GDM1 (cell line): Measurements from ENCODE around the gene TGFB2.
"Not testable (repeated sequence)": the region's sequence is repeated elsewhere in the genome, so short reads cannot be mapped to it uniquely, and the experiment has no call there.

Source experiments
- DNase-seq: peaks from one replicate; lab custom pipeline; 2025; lab: John Stamatoyannopoulos, UW

Gene TGFB2

DNA sequence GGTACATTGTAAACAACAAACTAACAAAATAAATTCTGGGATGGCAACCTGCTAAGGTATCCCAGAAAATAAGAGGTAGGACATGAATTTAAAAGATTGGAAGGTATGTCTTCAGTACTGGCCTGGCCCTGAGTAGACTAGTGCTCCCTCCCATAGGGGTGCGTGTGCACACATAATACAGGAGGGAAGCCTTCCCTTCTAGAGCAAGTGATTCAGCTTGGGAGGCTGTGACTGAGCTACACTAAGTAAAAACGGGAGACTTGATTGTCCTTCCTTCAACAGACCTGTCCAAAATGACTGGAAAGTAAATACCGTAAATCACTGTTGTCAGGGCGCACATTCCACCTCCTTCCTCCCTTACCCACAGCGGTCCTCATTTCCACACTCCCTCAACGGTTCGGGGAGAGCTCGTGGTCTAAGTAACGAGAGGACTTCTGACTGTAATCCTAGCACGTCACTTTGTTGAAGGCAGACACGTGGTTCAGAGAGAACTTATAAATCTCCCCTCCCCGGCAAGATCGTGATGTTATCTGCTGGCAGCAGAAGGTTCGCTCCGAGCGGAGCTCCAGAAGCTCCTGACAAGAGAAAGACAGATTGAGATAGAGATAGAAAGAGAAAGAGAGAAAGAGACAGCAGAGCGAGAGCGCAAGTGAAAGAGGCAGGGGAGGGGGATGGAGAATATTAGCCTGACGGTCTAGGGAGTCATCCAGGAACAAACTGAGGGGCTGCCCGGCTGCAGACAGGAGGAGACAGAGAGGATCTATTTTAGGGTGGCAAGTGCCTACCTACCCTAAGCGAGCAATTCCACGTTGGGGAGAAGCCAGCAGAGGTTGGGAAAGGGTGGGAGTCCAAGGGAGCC is at the start of gene TGFB2:
Gene TGFB2, plus strand, starts transcription at position 523 of the 859 bp plus-strand sequence. CDS start 1,366 bp downstream, outside the sequence.
- DNase-seq = no peak

DNA sequence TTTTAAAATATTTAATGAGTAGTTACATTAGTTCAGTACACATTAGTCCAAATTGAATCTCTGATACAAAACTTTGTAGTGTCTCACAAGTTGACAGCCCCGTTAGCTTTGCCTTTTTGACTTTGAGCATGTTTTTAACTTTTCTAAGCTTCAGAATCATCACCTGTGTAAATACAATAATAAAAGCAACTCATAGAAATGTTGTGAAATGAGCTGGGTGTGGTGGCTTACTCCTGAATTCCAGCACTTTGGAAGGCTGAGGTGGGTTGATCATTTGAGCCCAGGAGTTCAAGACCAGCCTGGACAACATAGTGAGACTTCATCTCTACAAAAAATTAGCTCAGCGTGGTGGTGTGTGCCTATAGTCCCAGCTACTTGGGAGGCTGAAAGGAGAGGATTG is 49.0 kb upstream of the TGFB2 start:
- DNase-seq = no peak

DNA sequence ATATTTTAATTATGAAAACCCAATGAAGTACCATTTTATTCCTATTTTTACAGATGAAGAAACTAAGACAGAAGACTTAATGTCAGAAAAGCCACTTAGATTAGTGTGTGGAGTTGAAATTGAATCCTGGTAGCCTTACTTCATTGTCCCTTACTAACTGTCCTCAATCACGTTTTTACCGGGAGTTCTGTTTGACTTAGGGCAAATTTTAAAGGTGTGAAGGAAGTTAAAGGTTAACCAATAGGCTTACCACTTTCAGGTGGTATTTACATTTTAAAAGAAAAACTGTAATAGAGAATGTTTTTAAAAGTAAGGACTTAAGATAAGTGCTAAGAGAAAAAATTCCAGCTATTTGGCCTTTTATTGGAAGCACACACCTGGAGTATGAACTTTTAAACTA is 47.7 kb upstream of the TGFB2 start:
- no peak for DNase-seq

DNA sequence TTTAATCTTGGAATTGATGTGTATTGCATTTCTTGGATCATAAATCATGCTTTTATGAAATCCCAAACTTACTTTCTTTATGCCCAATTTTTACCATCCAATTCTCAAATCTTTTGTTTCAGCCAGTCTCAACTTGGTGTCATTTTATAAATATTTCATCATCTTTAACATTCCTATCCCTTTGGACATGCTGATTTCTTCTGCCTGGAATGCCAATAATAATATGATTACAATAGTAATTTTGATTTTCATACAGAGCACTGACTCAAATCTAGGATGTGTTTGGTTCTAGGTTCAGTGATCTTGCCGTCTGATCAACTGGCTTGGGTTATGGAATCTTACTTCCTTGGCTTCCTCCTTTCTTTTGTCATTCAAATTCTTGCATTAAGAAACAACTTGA is 47.3 kb upstream of the TGFB2 start:
- no peak for DNase-seq

DNA sequence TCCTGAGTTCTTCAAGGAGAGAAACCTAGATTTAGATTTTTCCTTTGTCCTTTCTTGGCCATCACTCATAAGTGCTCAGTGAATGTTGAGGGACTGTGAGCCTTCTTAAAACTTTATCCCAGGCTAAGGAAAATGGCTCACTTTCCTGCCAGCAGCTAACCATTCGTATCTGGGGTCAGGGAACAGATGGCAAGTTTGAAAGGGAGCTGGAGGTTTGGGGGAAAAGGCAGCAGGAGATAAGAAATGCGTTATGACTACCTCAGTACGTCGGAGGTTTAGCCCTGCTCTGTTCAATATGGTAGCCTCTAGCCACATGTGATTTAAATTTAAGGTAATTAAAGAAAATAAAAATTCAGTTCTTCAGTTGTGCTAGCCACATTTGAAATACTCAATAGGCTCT is 46.7 kb upstream of the TGFB2 start:
- DNase-seq = no peak

DNA sequence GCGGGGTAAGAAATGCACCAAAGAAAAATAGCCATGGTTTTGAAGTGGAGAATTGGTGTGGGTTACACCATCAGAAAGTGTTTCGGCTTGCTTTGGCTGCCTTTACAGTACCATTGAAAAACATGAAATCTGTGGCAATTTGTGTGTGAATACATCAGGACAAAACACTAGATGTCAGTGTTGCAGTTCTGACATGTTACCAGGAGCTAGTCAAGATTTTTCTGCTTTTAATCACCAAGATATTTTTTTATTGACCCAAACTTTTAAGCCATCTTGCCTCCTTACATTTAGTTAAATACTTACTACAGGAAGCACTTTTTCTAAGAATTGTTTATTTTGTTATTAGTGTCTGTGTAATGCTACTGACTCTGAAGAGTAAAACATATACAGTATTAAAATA is 45.7 kb upstream of the TGFB2 start:
- no peak for DNase-seq

DNA sequence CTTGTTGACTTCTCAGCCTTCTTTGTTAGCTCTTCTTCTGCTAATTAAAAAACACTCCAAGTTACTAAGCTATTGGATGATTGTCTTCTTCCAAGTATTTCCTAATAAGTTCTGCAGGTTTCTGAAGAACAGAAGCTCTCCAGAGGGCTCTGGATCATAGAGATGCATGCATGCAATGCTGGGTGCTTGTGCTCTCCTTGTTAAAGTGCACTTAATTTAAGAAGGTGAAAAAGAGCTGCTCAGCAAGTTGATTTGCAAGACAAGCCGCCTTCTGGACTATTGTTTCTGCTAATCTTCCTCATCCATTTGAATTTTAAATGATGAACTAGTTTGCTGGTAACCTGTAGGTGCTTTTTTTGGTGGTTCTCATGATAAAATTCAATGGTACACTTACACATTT is 43.9 kb upstream of the TGFB2 start:
- DNase-seq = no peak

DNA sequence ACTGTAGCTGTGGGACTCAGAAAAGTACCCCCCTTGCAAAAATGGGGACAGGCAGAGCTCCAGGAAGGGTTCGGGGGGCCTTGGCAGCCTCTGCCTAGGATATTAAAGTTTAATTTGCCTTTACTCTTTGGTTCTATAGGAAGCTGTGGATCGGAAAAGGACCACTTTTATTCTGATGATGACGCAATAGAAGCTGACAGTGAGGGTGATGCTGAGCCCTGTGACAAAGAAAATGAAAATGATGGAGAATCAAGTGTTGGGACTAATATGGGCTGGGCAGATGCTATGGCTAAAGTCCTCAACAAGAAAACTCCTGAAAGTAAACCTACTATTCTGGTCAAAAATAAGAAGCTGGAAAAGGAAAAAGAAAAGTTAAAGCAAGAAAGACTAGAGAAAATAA is 43.0 kb upstream of the TGFB2 start:
- DNase-seq = no peak

DNA sequence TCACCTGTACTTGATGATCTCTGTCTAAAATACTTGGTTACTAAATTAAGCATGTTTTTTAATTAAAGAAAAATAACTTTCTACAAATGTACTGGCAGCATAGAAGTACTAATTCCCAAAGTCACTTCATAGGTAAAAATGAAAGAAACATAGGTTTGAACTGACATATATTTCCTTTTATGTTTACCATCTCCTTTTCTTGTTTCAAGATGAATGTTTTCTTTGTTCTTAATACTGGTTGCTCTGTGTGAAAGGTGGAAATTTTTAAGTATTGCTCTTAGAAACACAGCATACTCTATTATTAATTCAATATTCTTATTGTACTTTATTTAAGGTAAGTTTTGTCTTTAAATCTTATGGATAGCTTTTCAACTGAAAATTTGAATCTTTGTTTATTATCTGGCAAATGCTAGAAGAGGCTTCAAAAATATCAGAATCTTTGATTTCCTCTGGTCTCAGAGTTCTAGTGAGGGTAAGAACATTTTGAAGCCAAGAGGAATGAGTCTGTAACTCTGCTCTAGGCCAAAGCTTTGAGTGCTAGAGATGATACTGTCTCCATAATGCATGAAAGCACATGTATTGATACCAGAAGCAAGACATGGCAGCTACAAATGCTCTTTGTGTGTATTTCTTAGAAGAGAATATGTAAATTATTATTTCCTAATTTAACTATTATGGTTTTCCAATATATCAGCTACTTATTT is 41.8 kb upstream of the TGFB2 start:
- no peak for DNase-seq

DNA sequence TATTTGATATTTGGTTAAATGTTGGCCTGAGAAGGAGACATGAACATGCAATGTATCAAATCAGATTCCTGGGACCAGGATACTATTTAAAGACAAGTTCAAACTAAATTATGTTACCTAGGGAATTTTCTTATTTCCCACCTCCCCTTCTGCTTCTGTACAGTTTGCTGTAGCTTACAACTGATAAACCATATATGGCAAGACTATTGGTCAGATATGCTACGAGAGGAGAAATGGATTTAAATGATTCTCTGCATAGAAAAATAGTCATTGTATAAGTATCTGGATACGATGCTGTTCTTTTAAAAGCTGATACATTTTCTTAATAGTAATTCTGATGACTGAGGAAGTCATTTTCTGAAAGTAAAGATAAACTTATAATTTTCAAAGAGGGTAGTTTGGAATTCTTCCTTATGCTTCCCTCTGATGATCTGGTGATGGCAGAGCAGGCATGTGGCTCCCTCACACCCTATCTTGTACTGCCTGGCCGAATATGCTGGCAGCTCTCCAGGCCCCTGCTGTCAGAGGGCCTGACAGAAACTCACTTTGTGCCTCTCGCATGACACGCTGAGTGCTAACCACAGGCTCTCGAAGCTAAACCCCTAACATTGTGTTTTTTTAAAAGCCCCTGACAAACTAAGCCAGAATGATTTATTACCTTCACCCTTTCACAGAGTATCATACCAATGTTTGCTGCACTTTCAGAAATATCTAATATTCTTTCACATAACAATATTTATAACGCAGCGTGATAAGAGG is 40.7 kb upstream of the TGFB2 start:
- DNase-seq = peak; percentile 70

DNA sequence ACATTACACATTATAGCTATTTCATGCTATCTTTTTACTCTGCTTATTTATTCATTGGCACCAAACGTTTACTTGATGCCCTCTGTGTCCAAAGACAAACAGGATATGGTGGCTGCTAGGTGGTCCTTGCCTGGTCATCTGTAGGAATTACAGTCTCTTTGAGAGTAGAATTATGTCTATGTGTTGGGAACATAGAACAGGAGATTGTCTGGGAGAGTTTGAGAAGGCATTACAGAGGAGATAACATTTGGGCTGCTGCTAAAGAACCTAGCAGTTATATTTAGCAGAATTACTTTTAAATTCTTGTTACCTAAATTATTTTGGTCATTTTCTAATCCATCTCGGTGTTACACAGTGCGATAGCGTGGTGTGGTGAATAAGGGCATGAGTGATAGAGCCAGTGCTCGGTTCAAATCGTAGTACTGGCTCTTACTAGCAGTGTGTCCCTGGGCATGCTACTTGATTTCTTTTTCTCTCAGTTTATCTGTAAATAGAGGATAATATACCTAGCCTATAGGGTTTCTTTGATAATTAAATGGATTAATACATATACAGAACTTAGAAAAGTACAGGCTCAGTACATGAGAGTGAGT is 39.6 kb upstream of the TGFB2 start:
- DNase-seq = no peak

DNA sequence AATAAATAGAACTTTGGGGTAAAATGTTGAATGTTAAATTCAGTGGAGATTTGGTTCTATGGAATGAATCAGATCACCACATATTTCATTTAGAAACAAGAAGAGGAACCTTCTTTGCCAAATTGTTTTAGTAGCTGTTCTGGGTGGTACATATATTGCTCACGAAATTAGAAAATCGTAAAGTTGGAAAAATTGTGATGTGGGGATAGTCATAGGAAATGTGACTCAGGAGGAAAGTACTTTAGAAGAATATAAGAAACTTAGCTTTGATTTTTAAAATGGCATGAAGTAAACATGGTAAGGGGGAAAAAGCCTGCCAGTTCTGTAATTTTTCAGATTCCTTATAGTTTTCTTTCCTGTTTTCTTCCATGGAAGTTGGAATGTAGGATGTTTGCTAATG is 32.6 kb upstream of the TGFB2 start:
- DNase-seq = no peak

DNA sequence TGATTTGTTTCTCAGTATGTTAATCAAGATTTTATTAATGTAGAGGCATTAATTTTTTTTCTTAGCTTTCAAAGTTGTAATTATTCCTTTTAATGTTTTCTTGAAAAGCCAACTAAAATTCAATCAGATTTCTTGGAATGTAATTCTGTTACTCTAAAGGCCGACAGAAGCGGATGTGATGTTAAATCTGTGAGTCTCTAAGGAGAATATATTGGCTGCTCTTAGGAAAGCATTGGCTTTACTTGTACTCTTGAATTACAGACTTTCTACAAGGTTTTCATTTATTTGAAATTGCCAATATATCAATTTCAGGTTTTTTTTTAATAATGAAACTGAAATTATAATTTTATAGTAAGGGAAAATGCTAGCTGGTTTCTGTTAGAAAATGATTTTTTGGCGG is 30.8 kb upstream of the TGFB2 start:
- DNase-seq = no peak

DNA sequence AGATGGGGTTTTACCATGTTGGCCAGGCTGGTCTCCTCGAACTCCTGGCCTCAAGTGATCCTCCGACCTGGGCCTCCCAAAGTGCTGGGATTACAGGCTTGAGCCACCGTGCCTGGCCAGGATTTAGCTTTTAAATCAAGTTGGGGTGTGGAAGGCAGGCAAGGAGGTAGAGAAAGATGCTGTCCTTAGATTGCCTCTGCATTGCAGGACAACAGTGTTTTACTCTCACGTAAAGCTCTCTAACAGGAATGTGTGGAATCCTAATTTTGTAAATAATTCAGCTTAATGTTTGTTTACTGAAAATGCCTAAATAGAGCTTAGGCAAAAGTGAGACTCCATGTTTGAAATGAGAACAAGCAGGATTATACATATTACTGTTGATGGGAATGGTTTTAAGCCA is 29.5 kb upstream of the TGFB2 start:
- no peak for DNase-seq

DNA sequence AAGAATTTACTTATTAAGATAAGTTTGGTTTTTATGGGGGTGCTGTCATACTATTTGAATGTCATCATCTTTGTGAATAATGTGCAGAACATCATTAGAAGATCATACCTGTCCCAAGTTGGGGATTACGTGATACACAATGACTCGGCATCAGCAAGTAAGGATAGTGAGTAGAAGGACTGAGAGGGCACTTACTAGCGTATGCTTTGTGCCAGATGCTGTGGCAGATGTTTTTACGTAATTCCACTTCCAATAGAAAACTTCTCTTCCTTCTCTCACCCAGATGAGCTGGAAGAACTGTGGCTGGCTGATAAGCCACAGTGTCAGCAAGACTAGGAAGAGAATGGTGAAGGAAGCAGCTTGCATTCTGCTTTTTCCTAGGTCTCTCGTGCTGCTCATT is 28.1 kb upstream of the TGFB2 start:
- no peak for DNase-seq

DNA sequence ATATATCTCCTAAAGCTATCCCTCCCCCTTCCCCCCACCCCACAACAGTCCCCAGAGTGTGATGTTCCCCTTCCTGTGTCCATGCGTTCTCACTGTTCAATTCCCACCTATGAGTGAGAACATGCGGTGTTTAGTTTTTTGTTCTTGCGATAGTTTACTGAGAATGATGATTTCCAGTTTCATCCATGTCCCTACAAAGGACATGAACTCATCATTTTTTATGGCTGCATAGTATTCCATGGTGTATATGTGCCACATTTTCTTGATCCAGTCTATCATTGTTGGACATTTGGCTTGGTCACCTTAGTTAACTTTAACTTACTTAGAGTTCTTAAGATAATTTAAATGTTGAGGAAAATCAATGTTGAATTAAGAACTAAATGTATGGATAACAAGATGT is 25.0 kb upstream of the TGFB2 start:
- not testable (repeated sequence) for DNase-seq

DNA sequence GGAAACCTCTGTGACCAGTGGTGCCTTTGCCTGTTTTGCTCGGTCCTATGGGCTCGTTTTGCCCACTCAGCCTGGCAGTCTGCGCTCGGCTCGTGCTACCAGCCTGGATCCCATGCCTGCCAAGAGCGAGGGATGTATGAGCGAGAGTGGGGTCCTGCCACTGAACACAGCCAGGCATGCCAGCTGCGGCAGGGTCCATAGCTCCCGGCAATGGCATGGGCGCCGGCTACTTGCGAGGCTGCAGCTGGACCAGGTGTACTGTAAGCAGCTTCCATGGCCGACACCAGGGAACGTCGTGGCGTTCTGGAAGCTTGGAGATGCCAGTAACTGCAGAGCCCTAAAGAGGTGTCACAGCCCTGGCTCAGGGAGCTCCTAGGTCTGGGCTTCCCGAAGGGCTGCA is 22.4 kb upstream of the TGFB2 start:
- no peak for DNase-seq

DNA sequence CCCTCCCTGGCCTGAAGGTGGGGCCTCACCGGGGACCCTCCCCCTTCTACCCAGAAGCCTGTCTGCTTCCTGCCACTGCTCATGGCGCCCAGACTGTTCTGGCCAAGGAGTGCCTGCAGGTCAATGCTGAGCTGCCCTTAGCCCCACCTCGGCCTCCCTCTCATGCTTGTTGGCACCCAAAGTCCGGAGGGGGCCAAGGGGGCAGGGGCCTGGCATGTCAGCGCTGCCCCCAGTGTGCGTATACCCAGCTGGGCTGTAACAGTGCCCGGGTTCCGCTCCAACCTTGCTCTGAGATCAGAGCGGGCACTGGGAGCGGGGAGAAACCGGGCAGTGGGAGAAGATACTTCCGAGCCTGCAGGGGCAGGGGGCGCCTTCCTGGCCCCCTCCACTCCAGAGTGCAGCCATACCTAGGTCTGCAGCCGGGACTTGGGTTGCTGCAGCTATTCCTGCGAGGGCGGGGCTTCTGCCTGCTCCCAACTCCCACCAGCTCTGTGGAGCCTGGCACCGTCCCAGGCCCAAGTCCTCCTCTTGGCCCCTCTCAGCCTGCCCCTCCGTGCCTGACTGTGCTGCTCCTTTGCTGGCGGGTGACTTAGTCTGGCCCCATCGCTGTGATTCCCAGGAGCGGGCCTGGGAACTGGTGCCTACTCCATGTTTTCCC is 21.4 kb upstream of the TGFB2 start:
- no peak for DNase-seq

DNA sequence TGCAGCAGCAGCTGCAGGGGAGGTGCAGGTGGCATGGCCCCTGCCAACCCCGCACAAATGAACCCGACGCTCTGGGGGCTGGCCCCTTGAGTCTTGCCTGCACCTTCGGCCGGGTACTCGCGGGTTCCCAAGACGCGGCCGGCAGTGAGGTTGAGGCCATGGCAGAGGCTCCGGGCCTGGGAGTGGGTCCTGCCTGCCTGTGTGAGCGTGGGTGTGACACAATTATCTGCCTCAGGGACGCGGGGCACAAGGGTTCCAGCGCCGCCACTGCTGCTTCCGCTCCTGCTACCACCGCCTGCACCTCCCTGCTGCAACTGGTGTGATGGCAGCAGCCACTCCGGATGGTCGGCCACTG is 20.9 kb upstream of the TGFB2 start:
- DNase-seq = no peak

DNA sequence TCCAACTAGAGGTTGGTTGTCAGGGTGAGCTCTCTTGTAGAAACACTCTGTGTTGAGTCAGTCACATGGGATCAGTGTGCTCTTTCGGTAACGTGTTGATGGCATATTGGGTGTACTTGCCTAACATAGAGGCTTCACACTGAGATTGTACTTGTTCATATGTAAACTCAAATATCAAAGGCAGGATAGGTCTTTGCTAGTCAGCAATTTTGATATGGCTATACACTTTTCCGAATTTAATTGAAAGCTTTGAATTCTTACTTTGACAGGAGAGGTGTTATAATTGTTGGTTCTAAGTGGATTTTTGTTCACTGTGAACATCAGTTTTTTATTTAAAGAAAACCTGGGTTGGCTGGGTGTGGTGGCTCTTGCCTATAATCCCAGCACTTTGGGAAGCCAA is 16.4 kb upstream of the TGFB2 start:
- no peak for DNase-seq

DNA sequence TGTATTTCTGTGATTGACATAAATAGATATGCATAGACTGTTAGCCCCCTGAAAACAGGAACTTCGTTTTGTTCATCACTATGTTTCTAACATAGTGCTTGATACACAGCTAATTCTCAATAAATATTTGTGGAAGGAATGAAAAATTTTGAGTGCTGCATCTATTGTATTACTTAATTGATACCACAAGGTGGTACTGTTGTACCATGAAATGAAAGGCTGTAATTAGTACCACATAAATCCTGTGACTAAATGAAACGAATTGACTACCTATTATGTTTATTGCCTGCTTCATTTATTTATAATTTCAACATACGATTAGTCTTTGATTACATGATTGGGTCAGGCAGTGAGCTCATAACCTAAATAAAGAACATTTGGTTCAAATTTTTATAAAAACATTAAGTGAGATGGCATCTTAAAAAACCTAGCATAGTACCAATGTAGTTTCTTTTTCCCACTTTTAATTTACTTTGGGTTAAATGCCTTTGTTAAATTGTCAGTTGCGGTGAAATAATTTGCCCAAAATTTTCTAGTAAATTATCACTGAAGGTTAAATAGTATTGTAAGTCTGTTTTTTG is 15.0 kb upstream of the TGFB2 start:
- no peak for DNase-seq

DNA sequence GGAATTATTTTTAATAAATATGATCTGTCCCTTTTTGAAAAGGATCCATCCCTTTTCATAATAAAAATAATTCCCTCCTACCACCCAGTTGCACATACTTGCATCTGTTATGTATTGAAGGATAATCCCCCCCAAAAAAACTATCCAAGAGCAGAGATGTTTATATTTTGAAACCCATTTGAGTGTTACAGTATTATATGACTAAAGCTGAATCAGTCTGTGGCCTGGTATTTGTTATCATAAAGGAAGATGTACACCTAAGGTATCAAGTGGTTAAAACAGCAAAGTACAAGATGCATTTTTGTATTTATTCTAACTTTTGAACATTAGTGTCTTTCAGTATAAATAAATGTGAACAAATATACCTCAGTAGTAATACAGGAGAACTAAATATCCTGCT is 12.7 kb upstream of the TGFB2 start:
- no peak for DNase-seq
